Left lobe of liver (tissue), 2 donors: ENCODE data around the gene MGAT3. TPM values are rescaled to one million over a fixed set of nuclear protein-coding genes. Genes with fewer than 3 reads are reported as not detected.

Experiments
- ATAC-seq: fragments of 200-7000 bp; cut with Tn5 transposase; one replicate; pipeline ENCODE4 v1.9.1; 2020; ENCODE audit warnings: mild to moderate bottlenecking, moderate library complexity
- DNase-seq: peaks from one replicate; pipeline ENCODE4 v3.0.0-alpha.2; 2020; ENCODE audit warnings: low spot score
- total RNA-seq: library from RNA; stranded (reverse); gene quantifications from one replicate; pipeline ENCODE4 v1.2.1, GENCODE V29; 2021
- donor health status: DM: no; HTN: no; CAD: no; lungs with moderate emphysema.
- donor health status: DM: no; HTN: yes; CAD: no.

MGAT3 gene
- total RNA-seq, 1 donor from 2014 or later, result 0.13 TPM

- ATAC-seq, result no peak
- DNase-seq, result no peak
These were observed 28.2 kb upstream of the MGAT3 start for GRCh38 chr22:39428597-39429071.

GRCh38 chr22:39429186-39429585, 27.6 kb upstream of the MGAT3 start:
- ATAC-seq (no peak), DNase-seq (no peak)

DNA sequence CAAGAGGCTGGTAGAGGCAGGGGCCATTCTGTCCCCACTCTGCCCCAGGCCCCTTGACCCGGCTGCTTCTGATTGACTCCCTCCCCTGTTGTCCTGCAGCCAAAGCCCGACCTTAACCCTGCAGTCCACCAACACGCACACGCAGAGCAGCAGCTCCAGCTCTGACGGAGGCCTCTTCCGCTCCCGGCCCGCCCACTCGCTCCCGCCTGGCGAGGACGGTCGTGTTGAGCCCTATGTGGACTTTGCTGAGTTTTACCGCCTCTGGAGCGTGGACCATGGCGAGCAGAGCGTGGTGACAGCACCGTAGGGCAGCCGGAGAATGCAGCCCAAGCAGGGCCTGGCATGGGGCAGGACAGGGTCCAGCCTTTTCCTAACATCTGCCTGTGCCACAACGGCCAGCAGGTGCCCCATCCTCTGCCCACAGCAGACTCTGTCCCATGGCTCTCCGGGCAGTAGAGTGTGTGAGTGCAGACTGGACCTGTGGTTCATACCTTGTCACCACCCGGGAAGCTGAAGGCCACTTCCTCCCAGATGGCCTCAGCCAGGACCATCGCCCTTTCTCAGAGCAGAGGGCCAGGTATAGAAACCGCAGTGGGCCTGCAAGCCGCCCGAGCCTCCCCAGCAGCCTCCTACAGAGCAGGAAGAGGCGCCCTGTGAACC, 26.8 kb upstream of the MGAT3 start:
- DNase-seq (no peak), ATAC-seq (no peak)

DNA sequence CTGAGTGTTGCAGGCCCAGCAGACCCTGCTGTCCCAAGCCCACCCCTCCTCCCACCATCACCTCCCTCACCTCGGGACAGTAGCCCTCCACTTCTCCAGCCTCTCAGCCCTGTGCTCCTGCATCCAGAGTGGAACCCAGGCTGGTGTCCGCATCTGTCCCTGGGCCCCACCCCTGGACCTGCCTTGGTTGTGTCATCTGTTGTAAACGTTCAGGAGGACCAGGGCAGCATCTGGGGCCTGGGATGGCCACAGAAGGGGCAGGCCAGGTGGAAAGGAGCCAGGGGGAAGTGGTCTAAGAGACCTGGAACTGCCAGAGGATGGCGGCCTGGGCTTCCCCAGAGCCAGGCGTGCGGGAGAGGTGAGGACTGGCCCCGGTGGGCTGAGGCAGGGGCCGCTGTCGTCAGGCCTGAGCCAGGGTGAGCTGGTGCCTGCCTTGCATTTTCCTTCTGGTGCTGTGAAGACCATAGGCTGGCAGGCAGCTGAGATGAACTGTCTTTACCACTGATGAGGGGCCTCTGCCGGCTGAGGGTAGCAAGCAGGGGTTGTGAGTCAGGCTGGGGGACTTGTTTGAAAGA, 26.1 kb upstream of the MGAT3 start:
- no peak for DNase-seq
- ATAC-seq, result no peak

DNA sequence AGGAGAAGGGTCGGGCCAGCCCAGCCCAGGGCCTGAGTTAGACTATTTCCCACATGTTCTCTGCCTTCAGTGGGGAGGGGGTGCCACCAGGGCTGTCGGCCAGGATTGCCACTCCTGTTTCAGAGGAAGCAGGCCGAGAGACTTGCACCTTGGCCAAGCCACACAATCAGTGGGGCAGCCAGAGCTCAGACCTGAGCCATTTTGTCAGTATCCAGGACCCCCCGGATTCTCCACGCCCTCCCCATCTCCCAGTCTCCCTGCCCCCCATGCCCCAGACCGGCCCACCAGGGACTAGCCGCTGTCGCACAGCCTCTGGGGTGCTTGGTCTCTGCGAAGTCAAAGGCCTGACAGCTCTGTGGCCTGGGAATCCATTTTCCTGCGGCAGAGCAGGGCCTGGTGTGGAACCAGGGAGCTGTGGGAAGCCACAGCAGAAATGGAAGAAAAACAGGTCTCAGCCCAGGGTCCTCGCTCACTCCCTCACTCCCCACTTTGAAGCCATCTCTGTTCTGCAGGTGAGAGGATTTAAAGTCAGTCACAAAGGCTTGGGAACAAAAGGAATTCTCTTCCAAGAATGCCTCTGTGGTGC, 25.5 kb upstream of the MGAT3 start:
- ATAC-seq (no peak), DNase-seq (no peak)

DNA sequence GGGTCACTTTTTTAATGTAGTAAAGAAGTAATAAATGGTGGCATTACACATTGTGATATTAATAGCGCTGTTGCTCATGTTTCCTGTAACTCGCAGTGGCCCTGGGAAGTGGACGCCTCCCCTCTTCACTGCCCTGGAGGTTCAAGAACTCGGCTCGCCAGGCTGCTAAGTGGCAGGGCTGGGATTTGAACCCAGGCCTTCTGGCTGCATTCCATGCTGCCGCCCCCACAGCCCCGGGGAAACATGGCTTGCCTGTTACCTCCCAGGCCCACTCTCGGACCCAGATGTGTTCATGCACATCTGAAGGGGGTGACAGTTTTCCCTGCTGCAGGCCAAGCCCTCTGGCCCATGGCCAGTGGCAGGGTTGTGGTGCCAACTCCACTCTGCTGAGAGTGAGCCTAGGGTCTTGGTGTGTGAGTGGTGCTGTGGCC, 25.0 kb upstream of the MGAT3 start:
- no peak for DNase-seq
- no peak for ATAC-seq

DNA sequence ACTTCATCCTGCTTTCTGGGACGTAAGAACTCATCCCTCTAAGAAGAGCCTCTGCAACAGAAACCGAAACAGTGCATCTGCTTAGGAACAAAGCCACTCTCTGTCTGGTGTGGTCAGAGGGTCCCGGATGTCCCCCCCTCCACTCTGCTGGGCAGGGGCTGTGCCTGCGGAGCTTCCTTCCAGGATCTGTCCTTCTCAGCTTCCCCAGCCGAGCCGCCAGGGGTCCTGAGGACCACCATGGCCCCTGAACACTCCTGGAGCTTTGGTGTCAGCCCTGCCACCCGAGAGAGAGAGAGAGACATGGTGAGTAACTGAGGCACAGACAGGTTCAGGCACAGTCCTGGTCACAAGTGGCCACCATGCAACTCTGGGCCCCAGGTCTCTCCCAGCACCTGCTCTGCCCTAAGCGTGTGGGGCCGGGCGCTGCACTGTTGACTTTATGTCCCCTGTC, 24.4 kb upstream of the MGAT3 start:
- no peak for ATAC-seq
- DNase-seq, result no peak

- ATAC-seq (no peak), DNase-seq (no peak)
These were observed 23.2 kb upstream of the MGAT3 start for GRCh38 chr22:39433476-39434242.

DNA sequence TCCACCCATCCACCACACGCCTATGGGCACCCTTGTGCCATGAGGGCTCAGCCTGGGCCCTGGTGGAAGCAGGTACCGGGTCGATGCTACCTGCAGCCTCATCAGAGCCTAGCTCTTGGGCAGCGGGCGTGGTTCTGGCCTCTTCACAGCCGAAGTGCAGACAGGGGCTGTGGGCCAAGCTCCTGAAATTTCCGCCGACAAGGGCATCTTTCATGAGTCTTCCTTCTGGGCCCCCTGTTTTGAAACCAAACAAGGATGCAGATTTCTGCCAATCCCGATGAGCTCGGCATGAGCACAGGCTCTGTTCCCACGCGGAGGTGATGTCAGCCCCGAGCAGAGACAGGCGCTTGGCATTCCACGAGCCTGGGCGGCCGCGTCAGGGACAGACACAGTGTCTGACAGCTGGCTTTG, 22.6 kb upstream of the MGAT3 start:
- ATAC-seq, result no peak
- no peak for DNase-seq

GRCh38 chr22:39434721-39435120, 22.1 kb upstream of the MGAT3 start:
- ATAC-seq (no peak), DNase-seq (no peak)

GRCh38 chr22:39435616-39436015, 21.2 kb upstream of the MGAT3 start:
- ATAC-seq (no peak), DNase-seq (no peak)

- ATAC-seq (peak; percentile 6), DNase-seq (no peak)
These were observed 18.8 kb upstream of the MGAT3 start for GRCh38 chr22:39437791-39438704.

GRCh38 chr22:39439170-39439569, 17.6 kb upstream of the MGAT3 start:
- DNase-seq (no peak), ATAC-seq (no peak)

GRCh38 chr22:39443398-39443797, 13.4 kb upstream of the MGAT3 start:
- no peak for ATAC-seq
- DNase-seq, result no peak

DNA sequence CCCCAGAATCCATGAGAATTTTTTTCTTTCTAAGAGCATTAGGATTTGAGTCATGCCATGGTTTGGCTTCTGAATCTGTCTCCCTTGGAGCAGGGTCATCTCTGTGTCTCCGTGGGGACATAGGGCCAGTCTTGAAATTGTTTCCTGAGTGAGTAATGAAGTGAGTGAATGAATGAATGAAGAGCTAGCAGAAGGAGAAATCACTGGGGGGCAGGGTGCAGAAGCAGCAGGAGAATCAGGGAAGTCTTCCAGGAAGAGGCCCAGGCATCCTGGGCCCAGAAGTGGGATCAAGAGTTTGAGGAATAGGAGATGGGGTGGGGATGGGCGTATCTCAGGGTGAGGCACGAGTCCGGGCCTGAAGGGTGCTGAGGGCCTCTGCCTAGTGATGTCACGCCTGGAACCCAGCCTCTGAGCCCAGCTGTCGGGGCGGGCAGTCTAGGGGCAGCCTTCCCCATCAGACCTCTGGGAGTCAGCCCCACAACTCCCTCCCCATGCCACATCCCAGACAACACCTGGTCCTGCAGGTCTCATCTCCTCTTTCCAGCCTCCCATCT, 12.5 kb upstream of the MGAT3 start:
- ATAC-seq, result no peak
- DNase-seq, result no peak

DNA sequence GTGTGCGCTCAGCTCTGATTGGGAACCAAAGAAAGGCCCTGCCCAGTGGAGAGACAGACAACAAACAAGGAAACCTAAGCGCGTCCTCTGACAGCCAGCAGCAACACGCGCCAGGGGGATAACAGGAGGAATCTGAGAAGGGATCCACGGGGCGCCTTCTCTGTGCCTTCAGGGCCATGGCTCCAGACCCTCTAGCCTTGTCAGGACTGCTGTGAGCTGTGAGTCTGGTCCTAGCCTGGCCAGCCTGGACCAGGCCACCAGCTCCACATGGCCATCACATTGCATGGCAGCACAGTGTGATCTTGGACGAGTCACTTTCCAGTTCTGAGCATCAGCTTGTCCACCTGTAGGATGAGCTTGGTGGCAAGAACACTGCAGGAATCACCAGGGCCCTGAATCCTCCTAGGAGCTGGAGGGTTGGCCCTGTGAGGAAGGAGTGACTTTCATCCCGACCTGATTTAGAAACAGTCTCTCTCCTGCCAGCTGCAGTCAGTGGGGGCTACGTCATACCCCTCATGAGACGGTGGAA, 11.8 kb upstream of the MGAT3 start:
- no peak for DNase-seq
- ATAC-seq, result no peak

- DNase-seq (no peak), ATAC-seq (no peak)
These were observed 11.1 kb upstream of the MGAT3 start for GRCh38 chr22:39445678-39446077.

DNA sequence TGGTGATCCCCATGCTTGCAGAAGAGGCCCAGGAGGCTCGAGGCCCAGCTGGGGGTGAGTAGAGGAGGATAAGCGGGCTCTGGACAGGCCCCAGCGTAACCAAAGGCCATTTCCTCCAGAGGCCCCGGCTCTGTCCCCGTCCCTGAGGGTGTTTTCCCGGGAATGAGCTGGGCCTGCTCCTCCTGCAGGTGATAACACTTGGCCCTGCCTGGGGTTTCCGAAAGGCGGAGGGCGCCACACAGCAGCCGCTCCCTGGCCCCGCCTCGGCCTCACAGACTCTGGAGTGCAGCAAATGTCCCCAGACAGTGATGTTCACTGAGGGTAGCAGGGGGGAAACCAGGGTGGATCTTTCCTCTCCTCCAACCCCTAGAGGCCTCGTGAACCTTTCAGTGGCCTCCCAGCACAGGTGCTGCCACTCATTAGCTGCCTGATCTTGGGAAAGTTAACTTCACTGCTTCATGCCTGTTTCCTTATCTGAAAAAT, 10.5 kb upstream of the MGAT3 start:
- DNase-seq (no peak), ATAC-seq (no peak)

- no peak for ATAC-seq
- DNase-seq, result no peak
These were observed 8.4 kb upstream of the MGAT3 start for GRCh38 chr22:39448205-39449054.
